Naive B cell (primary cell): ENCODE data around the gene MINDY4B. TPM values are rescaled to one million over a fixed set of nuclear protein-coding genes. Genes with fewer than 3 reads are reported as not detected.
A peak's percentile ranks its signal among the peaks of the same experiment; 100 is the strongest.
"Not testable (repeated sequence)": the region's sequence is repeated elsewhere in the genome, so short reads cannot be mapped to it uniquely, and the experiment has no call there.

Experiments
- ATAC-seq, 2 donors: fragments of 150-1000 bp; cut with Tn5 transposase; 2 replicates each; pipeline ENCODE4 v1.10.0; 2021; ENCODE audit warnings: low read depth in 2 of 2, mild to moderate bottlenecking in 2 of 2, moderate library complexity in 2 of 2
- DNase-seq: peaks from one replicate; pipeline ENCODE4 v3.0.0; 2022
- H3K27ac Mint-ChIP-seq, 6 donors: one replicate each; pipeline ENCODE4 v1.8.0; 2020 to 2022; ENCODE audit warnings: mild to moderate bottlenecking in 6 of 6, mixed read lengths in 6 of 6, moderate library complexity in 5 of 6, inconsistent platforms in 2 of 6
- H3K27me3 Mint-ChIP-seq, 3 donors: one replicate each; pipeline ENCODE4 v1.8.0; 2021 to 2022; ENCODE audit warnings: mixed read lengths in 3 of 3, mild to moderate bottlenecking in 1 of 3
- H3K36me3 Mint-ChIP-seq, 2 donors: one replicate each; pipeline ENCODE4 v1.8.0; 2020 to 2022; ENCODE audit warnings: mixed read lengths in 2 of 2, inconsistent platforms in 1 of 2, mild to moderate bottlenecking in 1 of 2
- H3K4me1 Mint-ChIP-seq, 3 donors: one replicate each; pipeline ENCODE4 v1.8.0; 2020 to 2022; ENCODE audit warnings: mixed read lengths in 3 of 3, inconsistent platforms in 1 of 3, mild to moderate bottlenecking in 1 of 3, moderate library complexity in 1 of 3
- H3K4me3 Mint-ChIP-seq, 8 donors: one replicate each; pipeline ENCODE4 v1.8.0; 2020 to 2022; ENCODE audit warnings: mild to moderate bottlenecking in 8 of 8, mixed read lengths in 8 of 8, moderate library complexity in 8 of 8, inconsistent platforms in 2 of 8
- H3K9me3 Mint-ChIP-seq, 7 donors: one replicate each; pipeline ENCODE4 v1.8.0; 2020 to 2022; ENCODE audit warnings: mixed read lengths in 7 of 7, mild to moderate bottlenecking in 5 of 7, inconsistent platforms in 2 of 7, moderate library complexity in 1 of 7
- polyA plus RNA-seq, 6 donors: library from polyadenylated mRNA; unstranded; fragments of 300-500 nt; fragmentation: Illumina TruSeq; gene quantifications; one replicate each; pipeline ENCODE4 v1.2.3, GENCODE V29; 2021; ENCODE audit warnings: low read depth in 6 of 6

Gene MINDY4B
- polyA plus RNA-seq, 6 donors from 2014 or later: not detected

- Mint-ChIP-seq H3K27ac (no peak overlapping the region), H3K4me1 (no peaks in the 10 kb centered on the region), H3K27me3 (peaks cover 5 to 33% (median 10%) of the 10 kb centered on the region in 3 donors), H3K9me3 (peaks cover 0 to 6% (median 4%) of the 10 kb centered on the region in 7 donors), H3K36me3 (no peaks in the 10 kb centered on the region), H3K4me3 (no peak overlapping the region)
- no peak for ATAC-seq
- no peak for DNase-seq
Observed at GRCh38 chr3:150889106-150889505, 16.1 kb downstream of the MINDY4B start.

- no peak overlapping the region for H3K27ac Mint-ChIP-seq
- ATAC-seq (no peak), DNase-seq (no peak)
- H3K36me3 Mint-ChIP-seq: no peaks in the 10 kb centered on the region
- peaks cover 5 to 38% (median 14%) of the 10 kb centered on the region in 3 donors for H3K27me3 Mint-ChIP-seq
- H3K4me3 Mint-ChIP-seq: no peak overlapping the region
- H3K4me1 Mint-ChIP-seq: no peaks in the 10 kb centered on the region
- peaks cover 0 to 6% (median 4%) of the 10 kb centered on the region in 7 donors for H3K9me3 Mint-ChIP-seq
Observed at GRCh38 chr3:150887031-150887430, 18.2 kb downstream of the MINDY4B start.

- Mint-ChIP-seq H3K36me3 (no peaks in the 10 kb centered on the region), H3K4me1 (no peaks in the 10 kb centered on the region), H3K27ac (no peak overlapping the region), H3K4me3 (peak overlapping the region in 1 of 8 donors; percentile 1), H3K27me3 (peaks cover 5 to 38% (median 14%) of the 10 kb centered on the region in 3 donors), H3K9me3 (peaks cover 0 to 6% (median 4%) of the 10 kb centered on the region in 7 donors)
- no peak for ATAC-seq
- DNase-seq: no peak
Observed at GRCh38 chr3:150885535-150885934, 19.7 kb downstream of the MINDY4B start.

DNA sequence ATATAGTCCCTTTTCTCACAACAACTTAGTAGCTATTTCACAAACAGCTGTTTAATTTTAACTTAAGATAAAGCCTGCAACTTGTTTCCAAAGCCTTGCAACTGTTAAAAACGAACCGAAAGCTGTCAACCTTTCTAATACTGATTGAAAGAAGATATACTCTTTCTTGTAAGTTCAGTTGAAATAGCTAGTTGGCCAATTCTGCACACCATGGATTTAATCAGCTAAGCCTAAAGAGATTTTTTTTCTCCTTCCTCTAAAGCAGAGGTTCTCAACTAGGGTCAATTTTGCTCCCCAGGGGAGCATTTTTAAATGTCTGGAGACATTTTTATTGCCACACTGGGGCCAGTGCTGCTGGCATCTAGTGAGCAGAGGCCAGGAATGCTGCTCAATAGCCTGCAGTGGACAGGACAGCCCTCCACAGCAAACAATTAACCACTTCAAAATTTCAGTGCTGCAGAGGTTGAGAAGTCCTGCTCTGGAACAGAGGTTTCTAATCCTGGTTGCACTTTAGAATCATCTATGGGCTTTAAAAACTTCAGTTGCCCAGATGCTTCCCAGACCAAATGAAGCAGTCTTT lies 26.2 kb downstream of the MINDY4B start:
- H3K27ac Mint-ChIP-seq: no peak overlapping the region
- ATAC-seq: no peak
- H3K4me1 Mint-ChIP-seq: no peaks in the 10 kb centered on the region
- H3K27me3 Mint-ChIP-seq: peaks cover 0 to 5% (median 4%) of the 10 kb centered on the region in 3 donors
- no peak for DNase-seq
- no peak overlapping the region for H3K4me3 Mint-ChIP-seq
- H3K36me3 Mint-ChIP-seq: no peaks in the 10 kb centered on the region
- no peaks in the 10 kb centered on the region for H3K9me3 Mint-ChIP-seq

DNA sequence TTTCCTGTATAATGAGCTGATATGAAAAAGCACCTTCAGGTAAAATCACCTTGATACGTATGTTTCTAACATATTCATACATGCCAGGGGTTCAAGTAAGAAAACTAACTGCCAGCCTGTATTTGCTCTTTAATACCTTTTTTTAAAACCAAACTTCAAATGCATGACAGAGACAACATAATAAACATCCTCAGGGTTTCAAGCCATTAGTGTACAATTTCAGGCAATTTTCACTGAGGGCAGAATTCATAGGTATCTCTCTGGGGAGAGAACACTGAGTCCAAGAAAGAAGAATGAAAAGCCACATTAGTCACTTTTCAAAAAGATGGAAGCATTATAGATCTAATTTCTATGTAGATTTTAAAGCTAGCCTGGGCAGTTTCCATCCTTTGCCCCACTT lies 26.9 kb downstream of the MINDY4B start:
- H3K27ac Mint-ChIP-seq: no peak overlapping the region
- no peak for DNase-seq
- H3K4me3 Mint-ChIP-seq: no peak overlapping the region
- H3K4me1 Mint-ChIP-seq: no peaks in the 10 kb centered on the region
- H3K9me3 Mint-ChIP-seq: no peaks in the 10 kb centered on the region
- no peaks in the 10 kb centered on the region for H3K36me3 Mint-ChIP-seq
- no peaks in the 10 kb centered on the region for H3K27me3 Mint-ChIP-seq
- ATAC-seq: no peak

DNA sequence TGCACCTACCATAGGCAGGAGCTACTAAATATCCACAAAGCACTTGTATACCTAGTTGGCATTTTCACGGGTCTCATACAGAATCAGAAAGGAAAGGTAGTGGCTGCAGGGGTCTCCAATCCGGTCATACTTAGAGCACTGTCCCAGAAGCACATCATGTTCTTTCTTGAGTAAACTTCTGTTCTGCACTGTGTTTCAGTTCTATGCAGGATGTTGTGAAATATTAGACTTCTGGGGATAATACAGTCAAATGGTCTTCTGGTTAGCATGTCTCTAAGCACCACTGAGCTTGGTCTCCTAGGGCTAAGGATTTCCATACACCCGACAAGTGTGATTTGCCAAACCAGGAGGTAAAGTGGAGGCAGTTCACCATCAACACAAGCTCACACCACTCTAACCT lies 27.9 kb downstream of the MINDY4B start:
- Mint-ChIP-seq H3K27me3 (no peaks in the 10 kb centered on the region), H3K9me3 (no peaks in the 10 kb centered on the region), H3K27ac (no peak overlapping the region), H3K4me1 (no peaks in the 10 kb centered on the region), H3K36me3 (no peaks in the 10 kb centered on the region), H3K4me3 (no peak overlapping the region)
- ATAC-seq (no peak), DNase-seq (no peak)

DNA sequence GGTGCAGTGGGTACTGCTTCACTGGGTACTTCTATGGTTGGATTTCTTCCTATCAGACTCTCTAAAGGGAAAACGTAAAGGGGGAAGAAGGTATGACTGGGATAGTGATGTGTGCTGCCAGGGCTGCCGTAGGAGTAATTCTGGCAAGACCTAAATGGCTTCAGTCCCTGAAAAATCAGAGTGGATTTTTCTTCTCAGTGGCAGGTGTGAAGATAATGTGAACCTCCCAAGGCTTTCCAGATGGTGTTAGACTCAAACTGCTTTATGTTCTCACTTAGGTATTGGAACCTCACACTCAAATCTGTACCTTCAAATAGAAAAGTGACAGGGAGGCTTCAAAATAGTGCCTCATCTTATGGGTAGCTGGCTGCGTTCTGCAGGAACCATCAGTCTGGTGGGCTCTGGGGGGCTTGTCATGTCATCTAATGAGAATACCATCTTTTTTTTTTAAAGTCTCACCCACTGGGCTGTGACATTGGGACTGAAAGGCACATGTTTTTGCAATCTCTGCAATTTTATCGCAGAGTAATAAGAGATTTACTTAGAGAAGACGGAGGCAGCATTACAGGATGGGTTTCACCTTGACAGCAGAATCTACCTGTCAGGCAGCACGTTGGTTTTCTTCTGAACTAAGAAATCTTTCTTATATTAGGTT lies 28.5 kb downstream of the MINDY4B start:
- DNase-seq: no peak
- Mint-ChIP-seq H3K9me3 (no peaks in the 10 kb centered on the region), H3K4me1 (no peaks in the 10 kb centered on the region), H3K36me3 (no peaks in the 10 kb centered on the region), H3K4me3 (no peak overlapping the region), H3K27me3 (no peaks in the 10 kb centered on the region), H3K27ac (peak overlapping the region in 1 of 6 donors; percentile 1)
- no peak for ATAC-seq

- Mint-ChIP-seq H3K4me3 (no peak overlapping the region), H3K9me3 (no peaks in the 10 kb centered on the region), H3K27me3 (no peaks in the 10 kb centered on the region), H3K27ac (no peak overlapping the region), H3K36me3 (no peaks in the 10 kb centered on the region), H3K4me1 (no peaks in the 10 kb centered on the region)
- DNase-seq (no peak), ATAC-seq (no peak)
Observed at GRCh38 chr3:150875548-150875947, 29.7 kb downstream of the MINDY4B start.

DNA sequence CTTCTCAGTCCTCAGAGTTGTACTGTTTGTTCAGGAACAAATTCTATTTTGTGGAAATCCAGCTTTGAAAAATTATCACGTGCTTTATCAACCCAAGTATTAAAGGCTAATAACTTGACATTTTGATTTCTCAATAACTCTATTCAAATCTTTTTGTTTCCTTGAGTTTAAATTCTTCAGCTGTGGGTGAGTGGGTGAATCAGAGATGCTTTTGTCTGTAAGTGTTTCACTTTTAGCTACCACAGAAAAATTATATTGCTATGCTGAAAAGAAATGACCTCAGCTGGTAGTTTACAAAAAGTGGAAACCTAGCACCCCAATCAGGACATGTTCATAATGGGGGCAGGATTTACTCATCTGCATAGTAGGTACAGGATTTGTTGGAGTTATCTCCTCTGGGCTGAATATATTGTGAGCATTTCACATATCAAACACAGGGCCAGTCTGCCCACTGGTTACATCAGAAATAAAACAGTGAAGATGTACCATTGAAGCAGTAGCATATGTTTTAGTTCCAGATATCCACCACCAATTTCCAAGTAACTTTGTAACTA lies 30.5 kb downstream of the MINDY4B start:
- H3K27ac Mint-ChIP-seq: no peak overlapping the region
- H3K9me3 Mint-ChIP-seq: no peaks in the 10 kb centered on the region
- no peak overlapping the region for H3K4me3 Mint-ChIP-seq
- DNase-seq: no peak
- ATAC-seq: no peak
- H3K27me3 Mint-ChIP-seq: no peaks in the 10 kb centered on the region
- no peaks in the 10 kb centered on the region for H3K36me3 Mint-ChIP-seq
- no peaks in the 10 kb centered on the region for H3K4me1 Mint-ChIP-seq

- H3K9me3 Mint-ChIP-seq: no peaks in the 10 kb centered on the region
- H3K4me3 Mint-ChIP-seq: no peak overlapping the region
- ATAC-seq (no peak), DNase-seq (no peak)
- no peaks in the 10 kb centered on the region for H3K36me3 Mint-ChIP-seq
- H3K27ac Mint-ChIP-seq: no peak overlapping the region
- no peaks in the 10 kb centered on the region for H3K4me1 Mint-ChIP-seq
- H3K27me3 Mint-ChIP-seq: peaks cover 10 to 13% (median 12%) of the 10 kb centered on the region in 3 donors
Observed at GRCh38 chr3:150871192-150871591, 34.0 kb downstream of the MINDY4B start.

DNA sequence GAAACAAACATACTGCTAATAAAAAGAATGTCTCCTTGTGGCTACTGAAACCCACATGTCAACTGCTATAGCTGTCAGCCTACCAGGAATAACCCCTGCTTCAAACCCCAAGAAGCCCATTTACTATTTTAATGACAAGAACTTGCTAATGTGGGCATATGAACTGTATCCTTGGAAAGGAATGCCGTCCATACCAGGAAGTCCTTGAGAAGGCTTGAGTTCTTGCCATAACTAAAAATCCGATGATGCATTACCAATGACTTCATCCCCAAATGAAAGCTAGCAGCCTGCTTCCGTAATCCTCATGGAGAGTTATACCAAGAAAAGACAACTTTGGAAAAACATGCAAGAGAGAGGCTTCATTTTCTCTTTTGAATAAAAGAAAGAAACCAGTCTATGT lies 34.8 kb downstream of the MINDY4B start:
- no peak for DNase-seq
- Mint-ChIP-seq H3K4me1 (no peaks in the 10 kb centered on the region), H3K27ac (no peak overlapping the region), H3K4me3 (no peak overlapping the region), H3K27me3 (peaks cover 12 to 16% (median 15%) of the 10 kb centered on the region in 3 donors), H3K36me3 (no peaks in the 10 kb centered on the region), H3K9me3 (no peaks in the 10 kb centered on the region)
- no peak for ATAC-seq

- H3K4me3 Mint-ChIP-seq: no peak overlapping the region
- H3K27ac Mint-ChIP-seq: peak overlapping the region in 1 of 6 donors; percentile 60
- DNase-seq: no peak
- peaks cover 0 to 7% (median 2%) of the 10 kb centered on the region in 3 donors for H3K4me1 Mint-ChIP-seq
- peaks cover 15 to 22% (median 21%) of the 10 kb centered on the region in 3 donors for H3K27me3 Mint-ChIP-seq
- H3K36me3 Mint-ChIP-seq: no peaks in the 10 kb centered on the region
- no peak for ATAC-seq
- no peaks in the 10 kb centered on the region for H3K9me3 Mint-ChIP-seq
Observed at GRCh38 chr3:150868282-150868681, 37.0 kb downstream of the MINDY4B start.

- Mint-ChIP-seq H3K9me3 (no peaks in the 10 kb centered on the region), H3K27me3 (peaks cover 15 to 22% (median 21%) of the 10 kb centered on the region in 3 donors), H3K27ac (no peak overlapping the region), H3K36me3 (no peaks in the 10 kb centered on the region), H3K4me1 (peaks cover 0 to 7% (median 2%) of the 10 kb centered on the region in 3 donors), H3K4me3 (peak overlapping the region in 2 of 8 donors; percentile 17 to 19)
- DNase-seq: no peak
- no peak for ATAC-seq
Observed at GRCh38 chr3:150867434-150867833, 37.8 kb downstream of the MINDY4B start.

DNA sequence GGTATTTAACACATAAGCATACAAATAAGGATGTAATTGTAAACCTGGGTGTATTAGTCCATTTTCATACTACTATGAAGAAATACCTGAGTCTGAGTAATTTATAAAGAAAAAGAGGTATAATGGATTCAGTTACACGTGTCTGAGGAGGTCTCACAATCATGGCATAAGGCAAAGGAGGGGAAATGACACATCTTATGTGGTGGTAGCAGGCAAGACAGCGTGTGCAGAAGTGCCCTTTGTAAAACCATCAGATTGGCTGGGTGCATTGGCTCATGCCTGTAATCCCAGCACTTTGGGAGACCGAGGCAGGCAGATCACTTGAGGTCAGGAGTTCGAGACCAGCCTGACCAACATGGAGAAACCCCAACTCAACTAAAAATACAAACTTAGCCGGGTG lies 41.3 kb downstream of the MINDY4B start:
- H3K36me3 Mint-ChIP-seq, H3K9me3 Mint-ChIP-seq, ATAC-seq, H3K4me3 Mint-ChIP-seq, DNase-seq, H3K4me1 Mint-ChIP-seq: not testable (repeated sequence)
- Mint-ChIP-seq H3K27me3 (peaks cover 15 to 22% (median 21%) of the 10 kb centered on the region in 3 donors), H3K27ac (peak overlapping the region in 1 of 6 donors; percentile 25)
